ENCODE data around the gene PPDPF.
"Not testable (repeated sequence)": the region's sequence is repeated elsewhere in the genome, so short reads cannot be mapped to it uniquely, and the experiment has no call there.

PPDPF gene

DNA sequence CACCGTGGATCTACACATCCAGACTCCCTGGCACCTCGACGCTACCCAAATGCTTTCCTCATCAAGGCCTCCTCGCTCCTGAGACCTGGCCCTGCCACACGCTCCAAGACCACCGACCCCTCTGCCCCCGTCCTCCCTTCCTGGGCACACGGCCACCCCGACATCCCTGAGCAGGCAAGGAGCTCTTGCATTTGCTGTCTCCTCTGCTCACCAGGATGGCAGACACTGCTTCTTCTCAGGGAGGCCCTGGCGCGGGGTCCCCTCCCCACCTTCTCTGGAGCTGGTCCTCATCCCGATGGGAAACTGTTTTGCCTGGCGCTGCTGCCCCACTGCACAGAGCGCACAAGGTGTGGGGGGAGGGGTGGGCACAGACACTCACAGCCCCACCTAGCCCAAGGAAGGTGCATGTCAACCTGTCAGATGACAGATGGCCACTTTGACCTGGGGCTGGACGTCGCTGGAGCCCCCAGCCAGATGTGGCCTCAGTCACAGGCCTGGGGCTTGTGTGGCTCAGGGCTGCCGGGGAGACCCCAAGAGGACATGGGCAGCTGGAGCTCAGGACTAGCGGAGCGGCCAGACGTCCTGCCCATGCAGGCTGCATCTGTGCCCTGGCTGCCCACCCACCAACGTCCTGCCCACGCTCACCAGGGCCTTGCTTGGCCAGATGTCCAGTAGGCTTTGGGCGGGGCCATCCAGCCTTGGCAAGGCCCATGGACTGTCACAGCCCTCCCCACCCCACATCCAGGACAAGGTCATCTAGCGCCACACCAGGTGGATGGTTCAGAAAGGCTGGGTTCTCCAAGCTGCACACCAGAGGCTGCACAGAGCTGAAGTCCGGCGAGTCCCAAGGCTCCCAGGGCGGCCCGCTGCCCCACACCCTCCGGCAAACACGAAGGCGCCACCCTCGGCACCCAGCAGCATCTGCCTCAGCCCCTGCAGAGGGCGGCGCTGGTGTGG lies 41.9 kb upstream of the PPDPF start:
- H3K9me3 ChIP-seq (ENCODE audit: control insufficient read depth, low read length), result no peaks in the 10 kb centered on the region

DNA sequence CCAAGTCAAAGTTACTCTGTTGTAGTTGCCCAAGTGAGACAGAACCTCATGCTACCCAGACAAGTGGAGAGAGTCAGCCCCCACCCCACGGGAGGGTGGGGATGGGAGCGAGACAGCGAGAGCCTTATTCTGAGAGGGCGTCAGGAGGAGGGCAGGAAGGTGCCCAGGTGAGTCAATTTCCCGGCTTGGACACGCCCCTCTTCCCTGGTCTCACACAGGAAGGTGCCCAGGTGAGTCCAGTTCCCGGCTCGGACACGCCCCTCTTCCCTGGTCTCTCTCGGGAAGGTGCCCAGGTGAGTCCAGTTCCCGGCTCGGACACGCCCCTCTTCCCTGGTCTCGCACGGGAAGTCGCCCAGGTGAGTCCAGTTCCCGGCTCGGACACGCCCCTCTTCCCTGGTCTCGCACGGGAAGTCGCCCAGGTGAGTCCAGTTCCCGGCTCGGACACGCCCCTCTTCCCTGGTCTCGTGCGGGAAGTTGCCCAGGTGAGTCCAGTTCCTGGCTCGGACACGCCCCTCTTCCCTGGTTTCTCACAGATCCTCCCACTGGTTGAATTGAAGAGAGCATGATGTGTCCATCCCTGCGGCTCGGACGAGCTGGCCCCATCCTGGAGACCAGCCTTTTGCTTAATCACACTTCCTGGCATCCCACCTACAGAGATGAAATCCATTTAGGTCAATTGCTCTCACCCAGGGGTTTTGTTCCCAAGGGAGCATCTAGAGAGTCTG lies 40.7 kb upstream of the PPDPF start:
- H3K36me3 ChIP-seq (ENCODE audit: control insufficient read depth, insufficient read depth, low read length); H3K4me1 ChIP-seq (ENCODE audit: control insufficient read depth, insufficient read depth, low read length, poor library complexity, severe bottlenecking); H3K9me3 ChIP-seq (ENCODE audit: control insufficient read depth, low read length); H3K27ac ChIP-seq (ENCODE audit: insufficient read depth, low read length, poor library complexity, severe bottlenecking); H3K4me3 ChIP-seq (ENCODE audit: insufficient read depth, low read depth, low read length, poor library complexity, severe bottlenecking); DNase-seq: not testable (repeated sequence)
- H3K27me3 ChIP-seq (replicated peaks; ENCODE audit: control insufficient read depth, insufficient read depth, low read length, poor library complexity, severe bottlenecking), result peaks cover 28% of the 10 kb centered on the region

More for the DNA sequence above, 41.9 kb upstream of the PPDPF start:
- no peak for DNase-seq
- Histone ChIP-seq H3K27me3 (replicated peaks; ENCODE audit: control insufficient read depth, insufficient read depth, low read length, poor library complexity, severe bottlenecking) (peaks cover 23% of the 10 kb centered on the region), H3K27ac (ENCODE audit: insufficient read depth, low read length, poor library complexity, severe bottlenecking) (no peak overlapping the region), H3K4me1 (ENCODE audit: control insufficient read depth, insufficient read depth, low read length, poor library complexity, severe bottlenecking) (no peaks in the 10 kb centered on the region), H3K4me3 (ENCODE audit: insufficient read depth, low read depth, low read length, poor library complexity, severe bottlenecking) (no peak overlapping the region), H3K36me3 (ENCODE audit: control insufficient read depth, insufficient read depth, low read length) (no peaks in the 10 kb centered on the region)

DNA sequence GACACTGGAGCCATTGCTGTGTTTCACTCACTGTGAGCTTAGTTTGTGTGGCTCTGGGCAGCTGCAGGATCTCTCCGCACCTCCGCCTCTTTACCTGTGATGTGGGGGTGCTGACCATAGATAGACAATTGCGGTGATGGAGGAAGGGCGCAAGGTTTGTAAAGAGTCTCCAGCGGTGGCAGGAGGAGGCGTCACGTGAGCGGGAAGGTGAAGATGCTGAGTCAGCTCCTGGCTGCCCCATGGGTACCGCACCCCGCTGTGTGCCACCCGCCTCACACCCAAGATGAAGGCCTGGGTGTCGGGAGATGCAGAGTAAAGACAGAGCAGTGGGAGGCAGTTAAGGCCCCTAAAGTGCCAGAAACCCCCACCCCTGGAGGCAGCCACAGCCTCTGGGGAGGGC lies 39.1 kb upstream of the PPDPF start:
- peaks cover 24% of the 10 kb centered on the region for H3K27me3 ChIP-seq (replicated peaks; ENCODE audit: control insufficient read depth, insufficient read depth, low read length, poor library complexity, severe bottlenecking)
- H3K4me1 ChIP-seq (ENCODE audit: control insufficient read depth, insufficient read depth, low read length, poor library complexity, severe bottlenecking), result no peaks in the 10 kb centered on the region
- H3K4me3 ChIP-seq (ENCODE audit: insufficient read depth, low read depth, low read length, poor library complexity, severe bottlenecking), result no peak overlapping the region
- H3K9me3 ChIP-seq (ENCODE audit: control insufficient read depth, low read length), result no peaks in the 10 kb centered on the region
- H3K27ac ChIP-seq (ENCODE audit: insufficient read depth, low read length, poor library complexity, severe bottlenecking), result no peak overlapping the region
- H3K36me3 ChIP-seq (ENCODE audit: control insufficient read depth, insufficient read depth, low read length), result no peaks in the 10 kb centered on the region
- no peak for DNase-seq

DNA sequence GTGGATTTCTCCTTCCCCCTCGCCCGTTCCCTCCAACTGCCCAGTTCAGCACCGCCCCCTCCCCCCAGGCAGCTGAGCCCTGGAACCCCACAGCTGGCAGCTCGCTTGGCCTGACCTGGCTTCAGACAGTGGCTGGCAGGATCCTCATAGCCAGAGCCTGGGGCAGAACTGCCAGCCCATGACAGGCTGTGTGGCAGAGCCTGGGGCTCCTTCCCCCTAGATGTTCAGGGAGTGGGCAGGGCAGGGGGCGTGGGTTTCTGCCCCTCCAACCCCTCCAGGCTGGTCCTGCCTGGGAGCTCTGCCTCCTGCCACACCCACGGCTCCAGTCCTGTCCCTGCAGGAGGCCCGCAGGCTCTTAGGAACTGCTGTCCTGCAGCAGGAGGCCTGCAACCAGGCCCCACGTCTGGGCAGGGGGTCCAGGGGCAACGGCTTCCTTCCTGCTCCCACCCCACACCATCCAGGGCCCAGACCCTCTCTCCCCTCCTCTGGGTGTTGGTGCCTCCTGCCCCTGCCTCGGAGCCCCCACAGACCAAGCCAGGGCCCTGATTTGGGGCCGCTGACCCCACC lies 38.5 kb upstream of the PPDPF start:
- H3K9me3 ChIP-seq (ENCODE audit: control insufficient read depth, low read length), result no peaks in the 10 kb centered on the region
- H3K27ac ChIP-seq (ENCODE audit: insufficient read depth, low read length, poor library complexity, severe bottlenecking), result no peak overlapping the region
- no peaks in the 10 kb centered on the region for H3K36me3 ChIP-seq (ENCODE audit: control insufficient read depth, insufficient read depth, low read length)
- DNase-seq, result no peak
- H3K4me1 ChIP-seq (ENCODE audit: control insufficient read depth, insufficient read depth, low read length, poor library complexity, severe bottlenecking), result no peaks in the 10 kb centered on the region
- H3K4me3 ChIP-seq (ENCODE audit: insufficient read depth, low read depth, low read length, poor library complexity, severe bottlenecking), result no peak overlapping the region
- peaks cover 24% of the 10 kb centered on the region for H3K27me3 ChIP-seq (replicated peaks; ENCODE audit: control insufficient read depth, insufficient read depth, low read length, poor library complexity, severe bottlenecking)

DNA sequence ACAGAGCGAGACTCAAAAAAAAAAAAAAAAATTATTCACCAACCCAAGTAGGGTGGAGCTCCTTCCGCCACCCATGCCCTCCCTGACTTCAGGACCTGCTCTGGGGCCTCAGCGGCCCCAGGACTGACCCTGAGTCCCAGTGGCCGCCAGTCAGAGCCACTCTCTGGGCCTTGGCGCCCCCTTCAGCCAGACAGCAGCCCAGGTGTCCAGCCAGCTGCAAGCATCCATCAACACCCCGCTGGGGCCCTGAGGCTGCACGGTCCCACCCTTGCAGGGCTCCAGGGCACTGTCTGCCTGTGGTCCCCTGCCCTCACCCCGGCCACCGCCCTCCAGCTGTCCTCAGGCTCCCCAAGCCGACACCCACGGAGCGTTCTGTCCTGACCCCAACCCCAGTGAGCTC lies 36.7 kb upstream of the PPDPF start:
- Histone ChIP-seq H3K9me3 (ENCODE audit: control insufficient read depth, low read length) (no peaks in the 10 kb centered on the region), H3K27ac (ENCODE audit: insufficient read depth, low read length, poor library complexity, severe bottlenecking) (no peak overlapping the region), H3K36me3 (ENCODE audit: control insufficient read depth, insufficient read depth, low read length) (no peaks in the 10 kb centered on the region), H3K27me3 (replicated peaks; ENCODE audit: control insufficient read depth, insufficient read depth, low read length, poor library complexity, severe bottlenecking) (peaks cover 20% of the 10 kb centered on the region), H3K4me1 (ENCODE audit: control insufficient read depth, insufficient read depth, low read length, poor library complexity, severe bottlenecking) (no peaks in the 10 kb centered on the region), H3K4me3 (ENCODE audit: insufficient read depth, low read depth, low read length, poor library complexity, severe bottlenecking) (no peak overlapping the region)
- no peak for DNase-seq

DNA sequence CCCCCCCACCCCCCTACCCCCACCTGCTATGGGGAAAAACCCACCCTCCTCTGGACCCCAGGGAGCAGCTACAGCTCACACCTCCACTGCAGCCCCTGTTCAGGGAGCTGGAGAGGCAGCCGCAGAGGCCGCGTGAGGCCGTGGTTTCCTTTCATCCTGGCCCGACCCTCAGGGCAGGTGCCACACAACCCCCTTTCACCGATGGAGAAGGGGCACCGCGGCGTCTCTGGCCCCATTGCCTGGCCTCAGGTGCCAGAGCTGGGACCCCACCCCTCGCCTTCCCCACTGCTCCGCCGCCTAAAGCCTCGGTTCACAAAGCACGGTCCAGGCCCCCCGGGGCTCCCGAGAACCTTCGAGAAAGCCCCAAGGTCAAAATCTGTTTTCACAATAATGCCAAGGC lies 36.3 kb upstream of the PPDPF start:
- no peaks in the 10 kb centered on the region for H3K9me3 ChIP-seq (ENCODE audit: control insufficient read depth, low read length)
- no peak overlapping the region for H3K4me3 ChIP-seq (ENCODE audit: insufficient read depth, low read depth, low read length, poor library complexity, severe bottlenecking)
- peaks cover 21% of the 10 kb centered on the region for H3K27me3 ChIP-seq (replicated peaks; ENCODE audit: control insufficient read depth, insufficient read depth, low read length, poor library complexity, severe bottlenecking)

DNA sequence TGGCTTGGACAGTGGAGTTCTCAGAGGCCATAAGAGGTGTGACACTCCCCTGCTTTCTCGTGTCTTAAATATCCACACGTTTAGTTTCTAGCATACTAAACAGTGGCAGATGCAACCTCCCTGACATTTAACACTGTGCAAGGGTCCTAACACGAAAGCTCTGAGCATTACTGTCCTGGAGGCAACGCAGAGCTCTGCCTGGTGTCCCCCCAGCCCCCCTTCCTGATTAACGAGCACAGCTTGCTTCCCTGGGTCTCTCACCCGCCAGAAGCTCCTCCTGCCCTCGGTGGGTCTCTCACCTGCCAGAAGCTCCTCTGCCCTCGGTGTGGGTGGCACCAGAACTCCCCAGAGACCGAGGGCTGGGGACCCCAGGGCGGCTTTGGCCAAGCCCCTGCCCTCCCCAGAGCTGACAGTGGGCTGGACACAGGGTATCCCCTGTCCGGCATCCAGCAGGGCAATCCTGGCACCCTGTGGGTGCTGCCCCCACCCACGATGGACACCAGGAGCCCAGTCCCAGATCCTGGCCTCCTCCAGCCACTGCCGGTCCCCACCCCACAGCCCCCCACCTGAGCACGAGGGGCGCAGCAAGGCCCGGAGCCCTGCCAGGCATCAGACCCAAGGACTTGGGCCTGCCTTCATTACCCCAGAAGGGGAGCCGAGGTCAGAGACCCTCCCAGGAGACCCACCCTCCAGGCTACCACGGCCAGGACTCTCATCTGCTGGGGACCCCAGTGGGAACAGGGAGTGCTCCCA lies 35.7 kb upstream of the PPDPF start:
- no peak for DNase-seq
- Histone ChIP-seq H3K36me3 (ENCODE audit: control insufficient read depth, insufficient read depth, low read length) (no peaks in the 10 kb centered on the region), H3K4me3 (ENCODE audit: insufficient read depth, low read depth, low read length, poor library complexity, severe bottlenecking) (no peak overlapping the region), H3K27ac (ENCODE audit: insufficient read depth, low read length, poor library complexity, severe bottlenecking) (no peak overlapping the region), H3K4me1 (ENCODE audit: control insufficient read depth, insufficient read depth, low read length, poor library complexity, severe bottlenecking) (no peaks in the 10 kb centered on the region), H3K27me3 (replicated peaks; ENCODE audit: control insufficient read depth, insufficient read depth, low read length, poor library complexity, severe bottlenecking) (peaks cover 21% of the 10 kb centered on the region), H3K9me3 (ENCODE audit: control insufficient read depth, low read length) (no peaks in the 10 kb centered on the region)

More for the DNA sequence above, 36.3 kb upstream of the PPDPF start:
- H3K4me1 ChIP-seq (ENCODE audit: control insufficient read depth, insufficient read depth, low read length, poor library complexity, severe bottlenecking), result no peaks in the 10 kb centered on the region
- DNase-seq, result no peak
- no peaks in the 10 kb centered on the region for H3K36me3 ChIP-seq (ENCODE audit: control insufficient read depth, insufficient read depth, low read length)
- H3K27ac ChIP-seq (ENCODE audit: insufficient read depth, low read length, poor library complexity, severe bottlenecking), result no peak overlapping the region

DNA sequence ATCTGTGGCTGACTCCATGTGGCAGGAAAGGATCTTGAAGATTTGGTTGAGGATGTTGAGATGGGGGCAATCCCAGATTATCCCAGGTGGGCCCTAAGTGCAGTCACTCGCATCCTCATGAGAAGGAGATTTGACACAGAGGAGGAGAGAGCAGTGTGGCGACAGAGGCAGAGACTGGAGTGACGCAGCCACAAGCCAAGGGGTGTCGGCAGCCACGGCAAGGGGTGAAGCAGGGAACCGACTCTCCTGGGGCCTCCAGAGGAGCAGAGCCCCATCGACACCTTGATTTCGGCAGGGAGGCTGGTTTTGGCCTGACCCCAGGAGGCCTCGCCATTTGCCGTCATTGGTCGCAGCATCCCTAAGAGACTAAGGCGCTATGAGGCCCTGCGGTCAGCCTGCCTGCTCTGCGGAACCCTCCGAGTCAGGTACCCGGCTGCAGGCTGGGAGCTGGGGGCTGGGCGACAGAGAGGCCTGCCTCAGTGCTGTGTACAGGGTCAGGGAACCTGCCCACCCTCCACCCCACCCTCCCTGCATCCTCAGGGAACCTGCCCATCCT lies 34.2 kb upstream of the PPDPF start:
- H3K36me3 ChIP-seq (ENCODE audit: control insufficient read depth, insufficient read depth, low read length), result no peaks in the 10 kb centered on the region
- no peak overlapping the region for H3K4me3 ChIP-seq (ENCODE audit: insufficient read depth, low read depth, low read length, poor library complexity, severe bottlenecking)
- DNase-seq, result no peak
- H3K27me3 ChIP-seq (replicated peaks; ENCODE audit: control insufficient read depth, insufficient read depth, low read length, poor library complexity, severe bottlenecking), result peaks cover 21% of the 10 kb centered on the region
- no peak overlapping the region for H3K27ac ChIP-seq (ENCODE audit: insufficient read depth, low read length, poor library complexity, severe bottlenecking)
- no peaks in the 10 kb centered on the region for H3K4me1 ChIP-seq (ENCODE audit: control insufficient read depth, insufficient read depth, low read length, poor library complexity, severe bottlenecking)
- no peaks in the 10 kb centered on the region for H3K9me3 ChIP-seq (ENCODE audit: control insufficient read depth, low read length)

DNA sequence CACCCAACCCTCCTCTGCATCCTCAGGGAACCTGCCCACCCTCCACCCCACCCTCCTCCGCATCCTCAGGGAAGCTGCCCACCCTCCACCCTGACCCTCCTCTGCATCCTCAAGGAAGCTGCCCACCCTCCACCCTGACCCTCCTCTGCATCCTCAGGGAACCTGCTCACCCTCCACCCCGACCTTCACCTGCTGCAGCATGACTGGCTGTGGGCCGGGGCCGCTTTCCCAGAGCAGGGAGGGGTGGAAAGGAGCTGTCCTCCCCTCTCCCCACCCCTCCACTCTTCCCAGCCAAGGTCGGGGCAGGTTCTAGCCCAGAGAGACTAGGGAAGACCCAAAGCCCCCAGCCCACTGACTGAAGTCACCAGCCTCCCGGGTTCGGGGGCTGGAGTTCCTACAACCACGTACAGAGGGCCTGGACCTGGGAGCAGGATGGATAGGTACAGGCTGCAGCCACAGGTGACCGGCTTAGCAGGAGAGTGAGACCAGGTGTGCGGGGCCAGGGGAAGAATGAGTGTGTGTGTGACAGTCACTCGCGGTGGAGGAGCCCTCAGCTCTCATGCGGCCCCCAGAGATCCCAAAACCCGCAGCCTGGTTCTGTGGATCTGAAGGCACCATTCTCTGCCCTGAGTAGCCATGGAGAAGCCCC lies 33.3 kb upstream of the PPDPF start:
- no peaks in the 10 kb centered on the region for H3K4me1 ChIP-seq (ENCODE audit: control insufficient read depth, insufficient read depth, low read length, poor library complexity, severe bottlenecking)
- no peak for DNase-seq
- H3K4me3 ChIP-seq (ENCODE audit: insufficient read depth, low read depth, low read length, poor library complexity, severe bottlenecking), result no peak overlapping the region
- no peaks in the 10 kb centered on the region for H3K36me3 ChIP-seq (ENCODE audit: control insufficient read depth, insufficient read depth, low read length)
- H3K9me3 ChIP-seq (ENCODE audit: control insufficient read depth, low read length), result no peaks in the 10 kb centered on the region
- H3K27me3 ChIP-seq (replicated peaks; ENCODE audit: control insufficient read depth, insufficient read depth, low read length, poor library complexity, severe bottlenecking), result peaks cover 21% of the 10 kb centered on the region
- H3K27ac ChIP-seq (ENCODE audit: insufficient read depth, low read length, poor library complexity, severe bottlenecking), result no peak overlapping the region

Data from effector memory CD4-positive, alpha-beta T cell (primary cell).